CD14-positive monocyte (primary cell): ENCODE results near the gene DNA2. TPM values are rescaled to one million over a fixed set of nuclear protein-coding genes. Genes with fewer than 3 reads are reported as not detected.
"Not testable (repeated sequence)": the region's sequence is repeated elsewhere in the genome, so short reads cannot be mapped to it uniquely, and the experiment has no call there.

Experiments
- DNase-seq, 3 donors: peaks; one replicate each; pipeline ENCODE4 v3.0.0-alpha.2; 2011 to 2022
- H2AFZ ChIP-seq: 2 replicates; pipeline ENCODE4 v1.6.0; 2012; ENCODE audit warnings: mild to moderate bottlenecking, low read depth, low read length, inconsistent platforms; ENCODE audit not compliant: insufficient read depth, poor library complexity, severe bottlenecking
- H3K27ac ChIP-seq, 2 donors: 1 replicate in 1 of 2; 2 replicates in 1 of 2; pipeline ENCODE4 v1.5.1; 2012 to 2013; ENCODE audit warnings: low read length in 2 of 2, control low read depth in 1 of 2, inconsistent platforms in 1 of 2, low read depth in 1 of 2, mild to moderate bottlenecking in 1 of 2
- H3K27me3 ChIP-seq, 2 donors: one replicate each; pipeline versions ENCODE4 v1.6.0 to v1.6.1; 2011 to 2013; ENCODE audit warnings: low read length in 2 of 2; ENCODE audit not compliant: control insufficient read depth in 2 of 2, insufficient read depth in 2 of 2
- H3K36me3 ChIP-seq, 2 donors: replicated peaks in 1 of 2; 1 replicate in 1 of 2; 2 replicates in 1 of 2; pipeline versions ENCODE4 v1.5.1 to v1.6.1; 2012 to 2013; ENCODE audit warnings: low read length in 2 of 2, control low read depth in 1 of 2, inconsistent platforms in 1 of 2, mild to moderate bottlenecking in 1 of 2; ENCODE audit not compliant: insufficient read depth in 2 of 2, control insufficient read depth in 1 of 2
- H3K4me1 ChIP-seq, 2 donors: 1 replicate in 1 of 2; 2 replicates in 1 of 2; pipeline versions ENCODE4 v1.5.1 to v1.6.1; 2012 to 2013; ENCODE audit warnings: low read length in 2 of 2, control low read depth in 1 of 2, inconsistent platforms in 1 of 2, mild to moderate bottlenecking in 1 of 2, moderate library complexity in 1 of 2; ENCODE audit not compliant: insufficient read depth in 2 of 2, control insufficient read depth in 1 of 2
- H3K4me2 ChIP-seq: replicated peaks from 2 replicates; pipeline ENCODE3; 2012; ENCODE audit warnings: low read length, moderate library complexity, mild to moderate bottlenecking; ENCODE audit not compliant: poor library complexity, severe bottlenecking; ENCODE audit errors: extremely low read depth
- H3K4me3 ChIP-seq, 3 experiments: fragments of 200-600 bp in 1 of 3; sonication (generic) in 1 of 3; replicated peaks in 1 of 3; 1 replicate in 2 of 3; 2 replicates in 1 of 3; pipeline ENCODE4 v1.5.1; 2011 to 2013; ENCODE audit warnings: low read length in 3 of 3, mild to moderate bottlenecking in 3 of 3, control low read depth in 2 of 3, low read depth in 2 of 3, inconsistent platforms in 1 of 3, moderate library complexity in 1 of 3
- H3K79me2 ChIP-seq: 2 replicates; pipeline ENCODE4 v1.6.0; 2012; ENCODE audit warnings: mild to moderate bottlenecking, control low read depth, inconsistent platforms, low read length, moderate library complexity; ENCODE audit not compliant: insufficient read depth
- H3K9ac ChIP-seq: 2 replicates; pipeline ENCODE4 v1.6.0; 2017; ENCODE audit warnings: low read length, mild to moderate bottlenecking; ENCODE audit not compliant: insufficient read depth, poor library complexity, severe bottlenecking
- H3K9me3 ChIP-seq, 2 donors: replicated peaks in 1 of 2; 1 replicate in 1 of 2; 2 replicates in 1 of 2; pipeline versions ENCODE4 v1.5.1 to v1.6.1; 2012 to 2013; ENCODE audit warnings: low read length in 2 of 2, control low read depth in 1 of 2; ENCODE audit not compliant: control insufficient read depth in 1 of 2, insufficient read depth in 1 of 2
- H4K20me1 ChIP-seq: 2 replicates; pipeline ENCODE4 v1.6.0; 2012; ENCODE audit warnings: mild to moderate bottlenecking, low read length, control low read depth, moderate library complexity; ENCODE audit not compliant: insufficient read depth
- H3K27ac Mint-ChIP-seq, 7 donors: one replicate each; pipeline ENCODE4 v1.8.0; 2020; ENCODE audit warnings: mild to moderate bottlenecking in 7 of 7, mixed read lengths in 7 of 7, moderate library complexity in 6 of 7, inconsistent platforms in 2 of 7
- H3K27me3 Mint-ChIP-seq, 3 donors: one replicate each; pipeline ENCODE4 v1.8.0; 2021 to 2022; ENCODE audit warnings: low read depth in 3 of 3, mild to moderate bottlenecking in 3 of 3, mixed read lengths in 3 of 3, moderate library complexity in 3 of 3, inconsistent platforms in 1 of 3
- H3K36me3 Mint-ChIP-seq, 2 donors: one replicate each; pipeline ENCODE4 v1.8.0; 2020; ENCODE audit warnings: mixed read lengths in 2 of 2, inconsistent platforms in 1 of 2, mild to moderate bottlenecking in 1 of 2
- H3K4me1 Mint-ChIP-seq: one replicate; pipeline ENCODE4 v1.8.0; 2020; ENCODE audit warnings: mild to moderate bottlenecking, mixed read lengths
- H3K4me3 Mint-ChIP-seq, 2 donors: one replicate each; pipeline ENCODE4 v1.8.0; 2020; ENCODE audit warnings: mild to moderate bottlenecking in 2 of 2, mixed read lengths in 2 of 2, moderate library complexity in 1 of 2
- H3K9me3 Mint-ChIP-seq, 7 donors: one replicate each; pipeline ENCODE4 v1.8.0; 2020 to 2022; ENCODE audit warnings: mixed read lengths in 7 of 7, mild to moderate bottlenecking in 6 of 7, moderate library complexity in 6 of 7, inconsistent platforms in 2 of 7
- CTCF ChIP-seq: fragments of 200-600 bp; IDR thresholded peaks from one replicate; pipeline ENCODE4 v1.8.0; 2022; ENCODE audit warnings: antibody characterized with exemption, mild to moderate bottlenecking
- WGBS: methylation state at CpG from one replicate; pipeline ENCODE4 v1.1.5; 2013; ENCODE audit warnings: missing lambda C conversion rate; ENCODE audit not compliant: insufficient coverage; 5-methylcytosine and 5-hydroxymethylcytosine counted together
- intact Hi-C, 2 donors: fragments of 100-400 bp; cut with micrococcal nuclease; formaldehyde crosslinking; loops; one replicate each; pipeline versions ENCODE4 v1.15.0 to v1.15.1; 2023
- polyA plus RNA-seq, 3 donors: library from polyadenylated mRNA; depleted of rRNA in 1 of 3; unstranded in 2 of 3; stranded (reverse) in 1 of 3; fragments of 300-500 nt in 2 of 3; fragments of >200 nt in 1 of 3; fragmentation: Illumina TruSeq in 2 of 3; gene quantifications; 1 replicate in 2 of 3; 2 replicates in 1 of 3; pipeline ENCODE4 v1.2.3, GENCODE V29; 2012 to 2021

Gene DNA2
- polyA plus RNA-seq, 3 donors = 0.08 to 0.99 (median 0.18) TPM

GRCh38 chr10:68517188-68517587 lies 45.4 kb upstream of the DNA2 start:
- H3K4me3 ChIP-seq = no peak overlapping the region
- H3K36me3 ChIP-seq = peaks cover 7 to 39% of the 10 kb centered on the region in 2 donors
- no peak overlapping the region for H3K4me2 ChIP-seq
- no peaks in the 10 kb centered on the region for H3K79me2 ChIP-seq
- no peak for TF ChIP-seq CTCF
- no peaks in the 10 kb centered on the region for H3K27me3 Mint-ChIP-seq
- no peak for DNase-seq
- no peaks in the 10 kb centered on the region for H4K20me1 ChIP-seq
- no peak overlapping the region for H2AFZ ChIP-seq
- WGBS = 100% methylated on average over 1 of the region's 5 CpGs
- H3K9ac ChIP-seq = no peak overlapping the region
- intact Hi-C loops = no loop called here
- no peaks in the 10 kb centered on the region for H3K9me3 ChIP-seq
- H3K27ac Mint-ChIP-seq = peak overlapping the region in 1 of 7 donors; percentile 68
- no peaks in the 10 kb centered on the region for H3K4me1 Mint-ChIP-seq
- H3K27me3 ChIP-seq = no peaks in the 10 kb centered on the region
- no peak overlapping the region for H3K4me3 Mint-ChIP-seq
- no peaks in the 10 kb centered on the region for H3K9me3 Mint-ChIP-seq
- H3K4me1 ChIP-seq = no peaks in the 10 kb centered on the region
- no peak overlapping the region for H3K27ac ChIP-seq
- peaks cover 29 to 50% of the 10 kb centered on the region in 2 donors for H3K36me3 Mint-ChIP-seq

- Mint-ChIP-seq H3K27ac (no peak overlapping the region), H3K4me1 (no peaks in the 10 kb centered on the region), H3K36me3 (peaks cover 26 to 48% of the 10 kb centered on the region in 2 donors), H3K27me3 (no peaks in the 10 kb centered on the region), H3K4me3 (no peak overlapping the region), H3K9me3 (no peaks in the 10 kb centered on the region)
- Histone ChIP-seq H3K9me3 (no peaks in the 10 kb centered on the region), H3K27me3 (no peaks in the 10 kb centered on the region), H2AFZ (no peak overlapping the region), H4K20me1 (no peaks in the 10 kb centered on the region), H3K4me3 (no peak overlapping the region), H3K4me2 (no peak overlapping the region), H3K4me1 (no peaks in the 10 kb centered on the region), H3K27ac (no peak overlapping the region), H3K36me3 (peaks cover 4 to 35% of the 10 kb centered on the region in 2 donors), H3K79me2 (no peaks in the 10 kb centered on the region), H3K9ac (no peak overlapping the region)
- intact Hi-C loops = no loop called here
- no CpG with 5 or more reads among the region's 4 CpGs for WGBS
- no peak for TF ChIP-seq CTCF
- no peak for DNase-seq
Observed at GRCh38 chr10:68516766-68517165, 45.0 kb upstream of the DNA2 start.

- peaks cover 30 to 48% of the 10 kb centered on the region in 2 donors for H3K36me3 Mint-ChIP-seq
- H3K79me2 ChIP-seq, H3K27ac ChIP-seq, H4K20me1 ChIP-seq, H2AFZ ChIP-seq, DNase-seq, H3K9me3 ChIP-seq, H3K9ac ChIP-seq, H3K4me3 Mint-ChIP-seq, H3K4me1 Mint-ChIP-seq, intact Hi-C loops, H3K4me3 ChIP-seq, H3K4me1 ChIP-seq, H3K27ac Mint-ChIP-seq, H3K27me3 Mint-ChIP-seq, H3K27me3 ChIP-seq, H3K4me2 ChIP-seq, H3K9me3 Mint-ChIP-seq: not testable (repeated sequence)
- peaks cover 4 to 33% of the 10 kb centered on the region in 2 donors for H3K36me3 ChIP-seq
- WGBS = no CpG with 5 or more reads among the region's 2 CpGs
Observed at GRCh38 chr10:68516216-68516615, 44.4 kb upstream of the DNA2 start.
